Pancreas (tissue), 10 donors: ENCODE measurements around the gene ADAMTSL2. TPM values are rescaled to one million over a fixed set of nuclear protein-coding genes. Genes with fewer than 3 reads are reported as not detected.

Experiments used
- ATAC-seq, 4 donors: fragments of 200-7000 bp; cut with Tn5 transposase; one replicate each; pipeline versions ENCODE4 v1.8.0 to v1.9.1; 2020; ENCODE audit warnings: mild to moderate bottlenecking in 4 of 4, moderate library complexity in 4 of 4
- DNase-seq, 6 donors: peaks; one replicate each; pipeline ENCODE4 v3.0.0-alpha.2; 2020
- FAIRE-seq: peaks from 2 replicates; lab custom pipeline; 2012; peaks lifted over from hg19 to GRCh38; lab: Jason Lieb, UNC
- H3K27ac ChIP-seq, 4 donors: fragments of 200-600 bp; sonication (generic); 1 replicate in 3 of 4; 2 replicates in 1 of 4; pipeline versions ENCODE4 v1.5.0 to v1.8.0; 2020
- H3K27me3 ChIP-seq, 4 donors: fragments of 200-600 bp; one replicate each; pipeline ENCODE4 v1.8.0; 2021
- H3K36me3 ChIP-seq, 3 donors: fragments of 200-600 bp; sonication (generic) in 1 of 3; one replicate each; pipeline versions ENCODE4 v1.5.0 to v1.8.0; 2020 to 2021
- H3K4me1 ChIP-seq, 3 donors: fragments of 200-600 bp; one replicate each; pipeline ENCODE4 v1.8.0; 2021
- H3K4me3 ChIP-seq, 4 donors: fragments of 200-600 bp; sonication (generic) in 2 of 4; one replicate each; pipeline versions ENCODE4 v1.5.0 to v1.8.0; 2020 to 2021
- H3K9me3 ChIP-seq, 4 donors: fragments of 200-600 bp; one replicate each; pipeline ENCODE4 v1.8.0; 2021
- CTCF ChIP-seq, 4 donors: fragments of 200-600 bp; sonication (generic) in 3 of 4; IDR thresholded peaks; one replicate each; pipeline versions ENCODE4 v1.5.0 to v1.8.0; 2021; ENCODE audit warnings: antibody characterized with exemption in 4 of 4
- WGBS, 2 donors: extraction: QIAGEN DNeasy Blood & Tissue Kit; methylation state at CpG; one replicate each; pipeline ENCODE4 v1.1.7; 2013; 5-methylcytosine and 5-hydroxymethylcytosine counted together
- intact Hi-C, 3 donors: fragments of 100-400 bp; cut with DNase I; formaldehyde crosslinking; loops; one replicate each; pipeline versions ENCODE4 v1.11.1 to v1.14.2; 2022
- polyA plus RNA-seq, 2 donors: library from polyadenylated mRNA; stranded (reverse); fragments of 200-250 nt; gene quantifications; one replicate each; pipeline ENCODE4 v1.2.3, GENCODE V29; 2013
- total RNA-seq, 6 donors: library from RNA; stranded (reverse); fragmentation: NEBNext Ultra II Directional in 4 of 6; extraction: Animal tissue kit (Norgen Biotek cat#: 25700) in 4 of 6; gene quantifications; one replicate each; pipeline versions ENCODE4 v1.2.1 to v1.2.4, GENCODE V29; 2021 to 2023
- donor health status: healthy with polysubstance abuse.
- donor health status: DM: no; HTN: no; CAD: no; lungs with moderate emphysema.
- donor health status: DM: no; HTN: no; CAD: no.
- donor health status: control.
- donor health status: control.
- donor health status: Bipolar disorder and iron deficiency.
- donor health status: DM: yes; HTN: yes; CAD: no.
- donor health status: DM: no; HTN: no; CAD: no.
- donor health status: DM: no; HTN: no; CAD: no.
- donor health status: DM: yes; HTN: yes; CAD: no.

The ADAMTSL2 gene
- total and polyA plus RNA-seq, 8 donors, result 1.5 to 12.9 (median 3.2) TPM

- Histone ChIP-seq H3K27ac (no peak overlapping the region), H3K27me3 (no peaks in the 10 kb centered on the region), H3K4me1 (no peaks in the 10 kb centered on the region), H3K9me3 (no peaks in the 10 kb centered on the region), H3K4me3 (no peak overlapping the region), H3K36me3 (no peaks in the 10 kb centered on the region)
- no peak for TF ChIP-seq CTCF (IDR thresholded peaks at IDR 0.05)
- intact Hi-C loops, result no loop called here
- no peak for ATAC-seq
- DNase-seq, result no peak
- FAIRE-seq, result no peak
- WGBS, 2 donors, result 83 to 87% methylated on average over 17 of the region's 17 CpGs
These were observed 32.3 kb downstream of the ADAMTSL2 start for GRCh38 chr9:133566817-133567216.

GRCh38 chr9:133568186-133568585 is 33.7 kb downstream of the ADAMTSL2 start:
- ATAC-seq (no peak), DNase-seq (no peak), FAIRE-seq (no peak)
- H3K27me3 ChIP-seq, result no peaks in the 10 kb centered on the region
- intact Hi-C loops, result no loop called here
- TF ChIP-seq CTCF (IDR thresholded peaks at IDR 0.05), result no peak
- WGBS, 2 donors, result 71 to 75% methylated on average over 33 of the region's 33 CpGs
- no peaks in the 10 kb centered on the region for H3K9me3 ChIP-seq
- no peaks in the 10 kb centered on the region for H3K4me1 ChIP-seq
- no peak overlapping the region for H3K4me3 ChIP-seq
- H3K27ac ChIP-seq, result no peak overlapping the region
- H3K36me3 ChIP-seq, result no peaks in the 10 kb centered on the region

GRCh38 chr9:133569121-133569785 is 34.7 kb downstream of the ADAMTSL2 start:
- intact Hi-C loops, result no loop called here

GRCh38 chr9:133569891-133570690 is 35.6 kb downstream of the ADAMTSL2 start:
- no peak for TF ChIP-seq CTCF (IDR thresholded peaks at IDR 0.05)
- Histone ChIP-seq H3K27me3 (no peaks in the 10 kb centered on the region), H3K4me1 (no peaks in the 10 kb centered on the region), H3K36me3 (no peaks in the 10 kb centered on the region), H3K27ac (no peak overlapping the region), H3K9me3 (no peaks in the 10 kb centered on the region), H3K4me3 (no peak overlapping the region)
- intact Hi-C loops, result no loop called here
- no peak for DNase-seq
- WGBS, 2 donors, result 77% methylated on average over 36 of the region's 36 CpGs
- no peak for FAIRE-seq
- no peak for ATAC-seq

More at GRCh38 chr9:133569121-133569785, 34.7 kb downstream of the ADAMTSL2 start:
- Histone ChIP-seq H3K27ac (no peak overlapping the region), H3K4me3 (no peak overlapping the region), H3K9me3 (no peaks in the 10 kb centered on the region), H3K4me1 (no peaks in the 10 kb centered on the region), H3K36me3 (no peaks in the 10 kb centered on the region), H3K27me3 (no peaks in the 10 kb centered on the region)
- no peak for FAIRE-seq
- no peak for ATAC-seq
- no peak for TF ChIP-seq CTCF (IDR thresholded peaks at IDR 0.05)
- DNase-seq, result no peak
- WGBS, 2 donors, result 78 to 83% methylated on average over 14 of the region's 14 CpGs

- FAIRE-seq (no peak), DNase-seq (no peak), ATAC-seq (no peak)
- intact Hi-C loops, result no loop called here
- Histone ChIP-seq H3K9me3 (no peaks in the 10 kb centered on the region), H3K27ac (no peak overlapping the region), H3K27me3 (no peaks in the 10 kb centered on the region), H3K4me3 (no peak overlapping the region), H3K36me3 (no peaks in the 10 kb centered on the region), H3K4me1 (no peaks in the 10 kb centered on the region)
- TF ChIP-seq CTCF (IDR thresholded peaks at IDR 0.05), result no peak
- 72 to 74% methylated on average over 16 of the region's 16 CpGs for WGBS, 2 donors
These were observed 36.2 kb downstream of the ADAMTSL2 start for GRCh38 chr9:133570691-133571080.
